Measurements from ENCODE around the gene SLC18B1.

DNA sequence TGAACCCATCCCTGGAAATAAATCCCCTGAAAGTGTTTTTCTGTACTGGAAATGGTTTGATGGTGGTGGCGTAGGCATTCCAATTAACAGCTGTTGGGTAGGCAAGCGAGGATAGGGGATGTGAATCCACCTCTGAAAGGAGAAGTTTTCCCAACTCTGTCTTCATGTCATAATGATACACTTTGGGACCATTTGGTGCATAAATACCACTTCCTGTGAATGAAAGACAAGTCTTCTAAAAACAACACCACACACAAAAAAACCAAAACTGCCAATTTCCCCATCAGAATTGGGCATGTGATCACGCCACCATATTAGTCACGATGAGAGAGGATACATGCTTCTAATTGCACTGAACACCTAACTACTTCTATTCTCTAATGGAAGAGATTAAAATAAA is 47.1 kb downstream of the SLC18B1 start:
- TF ChIP-seq, protein P1, sequence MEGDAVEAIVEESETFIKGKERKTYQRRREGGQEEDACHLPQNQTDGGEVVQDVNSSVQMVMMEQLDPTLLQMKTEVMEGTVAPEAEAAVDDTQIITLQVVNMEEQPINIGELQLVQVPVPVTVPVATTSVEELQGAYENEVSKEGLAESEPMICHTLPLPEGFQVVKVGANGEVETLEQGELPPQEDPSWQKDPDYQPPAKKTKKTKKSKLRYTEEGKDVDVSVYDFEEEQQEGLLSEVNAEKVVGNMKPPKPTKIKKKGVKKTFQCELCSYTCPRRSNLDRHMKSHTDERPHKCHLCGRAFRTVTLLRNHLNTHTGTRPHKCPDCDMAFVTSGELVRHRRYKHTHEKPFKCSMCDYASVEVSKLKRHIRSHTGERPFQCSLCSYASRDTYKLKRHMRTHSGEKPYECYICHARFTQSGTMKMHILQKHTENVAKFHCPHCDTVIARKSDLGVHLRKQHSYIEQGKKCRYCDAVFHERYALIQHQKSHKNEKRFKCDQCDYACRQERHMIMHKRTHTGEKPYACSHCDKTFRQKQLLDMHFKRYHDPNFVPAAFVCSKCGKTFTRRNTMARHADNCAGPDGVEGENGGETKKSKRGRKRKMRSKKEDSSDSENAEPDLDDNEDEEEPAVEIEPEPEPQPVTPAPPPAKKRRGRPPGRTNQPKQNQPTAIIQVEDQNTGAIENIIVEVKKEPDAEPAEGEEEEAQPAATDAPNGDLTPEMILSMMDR (conservative IDR thresholded peaks at IDR 0.05; ENCODE audit: low read length): no peak
- TF ChIP-seq EZH2phosphoT487 (IDR thresholded peaks at IDR 0.05; ENCODE audit: borderline replicate concordance): no peak

All from Loucy (cell line).